Naive thymus-derived CD4-positive, alpha-beta T cell (primary cell): ENCODE data around the gene SLC38A3. TPM values are rescaled to one million over a fixed set of nuclear protein-coding genes. Genes with fewer than 3 reads are reported as not detected.

Experiments used
- ATAC-seq: fragments of 150-1000 bp; cut with Tn5 transposase; 2 replicates; pipeline ENCODE4 v1.10.0; 2021; ENCODE audit warnings: mild to moderate bottlenecking, moderate library complexity
- CTCF ChIA-PET: fragments of 350-600 bp; sonication (Branson Sonifier 250); formaldehyde crosslinking; loops from one replicate; lab custom pipeline; 2021; ENCODE audit warnings: antibody characterized with exemption; lab: Charles Lee
- POLR2A ChIA-PET: fragments of 350-600 bp; sonication (Branson Sonifier 250); formaldehyde crosslinking; loops from one replicate; lab custom pipeline; 2021; ENCODE audit warnings: antibody characterized with exemption, inconsistent platforms; lab: Charles Lee
- DNase-seq, 9 donors: peaks; one replicate each; pipeline versions ENCODE4 v3.0.0 to v3.0.0-alpha.2; 2020 to 2022; ENCODE audit warnings: mixed read lengths in 1 of 9
- H3K27ac ChIP-seq: one replicate; pipeline ENCODE4 v1.7.0; 2013; ENCODE audit warnings: mild to moderate bottlenecking, low read depth, low read length, moderate library complexity
- H3K27me3 ChIP-seq, 2 donors: one replicate each; pipeline ENCODE4 v1.7.0; 2013; ENCODE audit warnings: low read length in 2 of 2, mild to moderate bottlenecking in 2 of 2, moderate library complexity in 2 of 2; ENCODE audit not compliant: control insufficient read depth in 2 of 2, insufficient read depth in 2 of 2
- H3K36me3 ChIP-seq, 3 experiments: 1 replicate in 2 of 3; 2 replicates in 1 of 3; pipeline ENCODE4 v1.7.0; 2013; ENCODE audit warnings: low read length in 3 of 3, mild to moderate bottlenecking in 3 of 3, moderate library complexity in 1 of 3; ENCODE audit not compliant: insufficient read depth in 3 of 3, control insufficient read depth in 2 of 3
- H3K4me1 ChIP-seq, 2 donors: one replicate each; pipeline ENCODE4 v1.7.0; 2013; ENCODE audit warnings: low read length in 2 of 2, mild to moderate bottlenecking in 2 of 2, moderate library complexity in 1 of 2; ENCODE audit not compliant: control insufficient read depth in 2 of 2, insufficient read depth in 2 of 2
- H3K4me3 ChIP-seq: 2 replicates; pipeline ENCODE4 v1.7.0; 2013; ENCODE audit warnings: mild to moderate bottlenecking, low read length
- H3K9me3 ChIP-seq, 3 experiments: 1 replicate in 2 of 3; 2 replicates in 1 of 3; pipeline ENCODE4 v1.7.0; 2013; ENCODE audit warnings: low read length in 3 of 3; ENCODE audit not compliant: control insufficient read depth in 2 of 3
- H3K27ac Mint-ChIP-seq, 9 donors: one replicate each; pipeline ENCODE4 v1.8.0; 2020 to 2022; ENCODE audit warnings: mixed read lengths in 9 of 9, mild to moderate bottlenecking in 8 of 9, moderate library complexity in 5 of 9, inconsistent platforms in 2 of 9
- H3K27me3 Mint-ChIP-seq, 5 donors: one replicate each; pipeline ENCODE4 v1.8.0; 2021 to 2022; ENCODE audit warnings: mixed read lengths in 5 of 5, mild to moderate bottlenecking in 1 of 5
- H3K36me3 Mint-ChIP-seq, 5 donors: one replicate each; pipeline ENCODE4 v1.8.0; 2020 to 2022; ENCODE audit warnings: mixed read lengths in 5 of 5, mild to moderate bottlenecking in 3 of 5, inconsistent platforms in 1 of 5
- H3K4me1 Mint-ChIP-seq, 7 donors: one replicate each; pipeline ENCODE4 v1.8.0; 2020 to 2022; ENCODE audit warnings: mixed read lengths in 7 of 7, mild to moderate bottlenecking in 3 of 7, inconsistent platforms in 1 of 7
- H3K4me3 Mint-ChIP-seq, 10 donors: one replicate each; pipeline ENCODE4 v1.8.0; 2020 to 2022; ENCODE audit warnings: mild to moderate bottlenecking in 10 of 10, mixed read lengths in 10 of 10, moderate library complexity in 6 of 10, inconsistent platforms in 2 of 10
- H3K9me3 Mint-ChIP-seq, 11 donors: one replicate each; pipeline ENCODE4 v1.8.0; 2020 to 2022; ENCODE audit warnings: mixed read lengths in 11 of 11, mild to moderate bottlenecking in 4 of 11, inconsistent platforms in 1 of 11, moderate library complexity in 1 of 11
- intact Hi-C, 2 donors: fragments of 100-400 bp; cut with micrococcal nuclease; formaldehyde crosslinking; loops; one replicate each; pipeline ENCODE4 v1.15.1; 2023
- polyA plus RNA-seq, 2 donors: library from polyadenylated mRNA; unstranded; fragments of 300-500 nt; fragmentation: Illumina TruSeq; gene quantifications; one replicate each; pipeline ENCODE4 v1.2.3, GENCODE V29; 2021
- total RNA-seq, 6 experiments: library from RNA in 5 of 6; stranded (reverse) in 5 of 6; gene quantifications; 1 replicate in 5 of 6; 2 replicates in 1 of 6; pipeline ENCODE4 v1.2.3 and lab custom pipeline; 2021 to 2026

SLC38A3 gene
- 1 to 10 TPM in 1 of 5 experiments, not detected in 4; 1.8 TPM for total RNA-seq
- not detected for polyA plus RNA-seq
- 0.54 reads per million for total RNA-seq (lab: John Stamatoyannopoulos, UW)

DNA sequence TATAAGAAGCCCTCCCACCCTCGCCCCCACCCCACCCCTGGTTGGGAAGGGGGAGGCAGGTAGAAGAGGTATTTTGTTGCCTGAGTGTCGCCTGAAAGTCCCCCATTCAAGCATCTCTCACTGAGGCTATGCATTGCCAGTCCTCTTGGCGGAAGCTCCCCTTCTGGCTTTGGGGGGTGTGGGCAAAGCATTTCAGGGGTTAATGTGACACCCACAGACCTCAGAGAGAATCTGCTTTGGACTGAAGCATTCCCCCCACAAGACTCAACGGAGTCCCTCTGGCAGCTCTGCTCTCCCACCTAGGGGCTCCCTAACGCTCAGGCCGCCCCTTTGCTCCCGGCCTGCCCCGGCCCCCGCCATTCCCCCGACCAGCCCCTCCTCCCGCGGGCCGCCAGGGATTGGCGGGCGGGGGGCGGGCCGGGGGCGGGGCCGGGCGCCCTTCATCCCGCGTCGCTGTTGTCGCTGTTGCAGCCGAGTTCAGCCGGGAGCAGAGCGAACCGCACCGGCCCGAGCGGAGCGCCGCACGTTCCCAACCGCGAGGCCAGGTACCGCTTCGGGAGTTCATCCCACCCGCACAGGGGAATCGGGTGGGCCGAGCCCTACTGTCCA lies at the start of gene SLC38A3:
Gene SLC38A3, plus strand, starts transcription at position 468 of the 609 bp plus-strand sequence. CDS start 8,929 bp downstream, outside the sequence.
- H3K27me3 ChIP-seq = peaks cover 0 to 14% of the 10 kb centered on the region in 2 donors
- DNase-seq = peak in 4 of 9 donors; percentile 4 to 23 (median 20)
- no peak within 1 kb of the TSS for H3K27ac Mint-ChIP-seq

DNA sequence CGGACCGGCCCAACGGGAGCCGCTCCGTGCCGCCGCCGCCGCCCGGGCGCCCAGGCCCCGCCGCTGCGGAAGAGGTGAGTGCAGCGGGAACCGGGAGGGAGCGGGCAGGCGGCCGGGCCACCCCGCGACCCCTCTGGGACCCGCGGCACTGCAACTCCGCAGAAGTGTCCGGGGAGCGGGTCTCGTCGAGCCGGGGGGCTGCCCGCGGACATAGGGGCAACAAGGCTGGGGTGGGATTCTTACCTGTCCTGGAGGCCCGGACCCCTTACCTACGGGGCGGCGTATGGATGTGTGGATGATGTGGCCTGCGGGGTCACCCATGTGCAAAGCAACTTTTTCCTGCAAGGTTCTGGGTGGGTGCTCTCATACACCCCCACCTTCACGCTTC lies 49.6 kb upstream of the SLC38A3 start:
- peaks cover 11 to 20% (median 14%) of the 10 kb centered on the region in 7 donors for H3K4me1 Mint-ChIP-seq
- H3K9me3 Mint-ChIP-seq = peaks cover 0 to 1% (median 0%) of the 10 kb centered on the region in 11 donors
- H3K36me3 ChIP-seq = no peaks in the 10 kb centered on the region
- ChIA-PET POLR2A (no interaction called here), CTCF (no interaction called here)
- no peak overlapping the region for H3K27ac ChIP-seq
- peaks cover 10 to 13% of the 10 kb centered on the region in 2 donors for H3K27me3 ChIP-seq
- H3K27me3 Mint-ChIP-seq = peaks cover 16 to 55% (median 28%) of the 10 kb centered on the region in 5 donors
- H3K27ac Mint-ChIP-seq = no peak overlapping the region
- intact Hi-C loops = no loop called here
- peaks cover 0 to 3% (median 0%) of the 10 kb centered on the region in 5 donors for H3K36me3 Mint-ChIP-seq
- DNase-seq (no peak), ATAC-seq (no peak)
- no peaks in the 10 kb centered on the region for H3K9me3 ChIP-seq
- H3K4me3 Mint-ChIP-seq = peak overlapping the region; percentile 69 to 88 (median 78)
- no peak overlapping the region for H3K4me3 ChIP-seq
- peaks cover 6 to 9% of the 10 kb centered on the region in 2 donors for H3K4me1 ChIP-seq

More for the DNA sequence above, at the start of gene SLC38A3:
- CTCF ChIA-PET = interaction anchor here (1.4 kb wide), 1 partner anchor 10 kb away, joined by 6 read pairs; no protein-coding TSS in a partner anchor
- peak within 1 kb of the TSS in 7 of 10 donors; percentile 32 to 70 (median 56) for H3K4me3 Mint-ChIP-seq
- intact Hi-C loops = no loop called here
- Histone ChIP-seq H3K27ac (no peak within 1 kb of the TSS), H3K4me3 (no peak within 1 kb of the TSS), H3K9me3 (no peaks in the 10 kb centered on the region), H3K36me3 (no peaks in the 10 kb centered on the region), H3K4me1 (peaks cover 0 to 6% of the 10 kb centered on the region in 2 donors)
- H3K27me3 Mint-ChIP-seq = peaks cover 37 to 58% (median 46%) of the 10 kb centered on the region in 5 donors
- peaks cover 0 to 4% (median 0%) of the 10 kb centered on the region in 7 donors for H3K4me1 Mint-ChIP-seq
- ATAC-seq = peak; percentile 53
- H3K9me3 Mint-ChIP-seq = no peaks in the 10 kb centered on the region
- POLR2A ChIA-PET = no interaction called here
- peaks cover 0 to 5% (median 0%) of the 10 kb centered on the region in 5 donors for H3K36me3 Mint-ChIP-seq

DNA sequence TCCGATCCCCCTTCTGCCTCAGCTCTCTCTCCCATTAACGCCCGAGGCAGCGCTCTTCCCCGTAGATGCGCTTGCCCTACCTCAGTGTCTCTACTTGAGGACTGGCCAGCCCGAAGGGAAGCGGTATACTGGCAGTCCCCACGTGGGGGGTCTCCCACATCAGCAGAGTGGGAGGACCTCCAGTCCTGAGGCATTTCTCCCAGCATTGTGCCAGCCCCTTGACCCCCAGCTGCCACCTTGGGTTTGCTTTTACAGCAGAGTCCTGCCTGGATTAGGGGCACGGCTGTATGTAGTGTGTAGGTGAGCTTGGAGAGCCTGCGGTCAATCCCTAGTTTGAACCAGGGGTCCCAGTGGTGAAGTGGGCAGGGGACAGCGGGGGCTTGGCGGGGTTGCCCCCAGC lies 49.2 kb upstream of the SLC38A3 start:
- DNase-seq (no peak), ATAC-seq (no peak)
- H3K27ac ChIP-seq = no peak overlapping the region
- ChIA-PET CTCF (interaction anchor here (0.6 kb wide), 1 partner anchor 525 kb away, joined by 3 read pairs; no protein-coding TSS in a partner anchor), POLR2A (no interaction called here)
- intact Hi-C loops = no loop called here
- peak overlapping the region; percentile 69 to 88 (median 78) for H3K4me3 Mint-ChIP-seq
- H3K36me3 ChIP-seq = no peaks in the 10 kb centered on the region
- H3K9me3 ChIP-seq = no peaks in the 10 kb centered on the region
- H3K27me3 ChIP-seq = peaks cover 10 to 13% of the 10 kb centered on the region in 2 donors
- peaks cover 0 to 1% (median 0%) of the 10 kb centered on the region in 11 donors for H3K9me3 Mint-ChIP-seq
- H3K27me3 Mint-ChIP-seq = peaks cover 16 to 55% (median 28%) of the 10 kb centered on the region in 5 donors
- H3K4me1 ChIP-seq = peaks cover 6 to 9% of the 10 kb centered on the region in 2 donors
- H3K36me3 Mint-ChIP-seq = peaks cover 0 to 3% (median 0%) of the 10 kb centered on the region in 5 donors
- no peak overlapping the region for H3K4me3 ChIP-seq
- H3K4me1 Mint-ChIP-seq = peaks cover 11 to 20% (median 14%) of the 10 kb centered on the region in 7 donors
- no peak overlapping the region for H3K27ac Mint-ChIP-seq

DNA sequence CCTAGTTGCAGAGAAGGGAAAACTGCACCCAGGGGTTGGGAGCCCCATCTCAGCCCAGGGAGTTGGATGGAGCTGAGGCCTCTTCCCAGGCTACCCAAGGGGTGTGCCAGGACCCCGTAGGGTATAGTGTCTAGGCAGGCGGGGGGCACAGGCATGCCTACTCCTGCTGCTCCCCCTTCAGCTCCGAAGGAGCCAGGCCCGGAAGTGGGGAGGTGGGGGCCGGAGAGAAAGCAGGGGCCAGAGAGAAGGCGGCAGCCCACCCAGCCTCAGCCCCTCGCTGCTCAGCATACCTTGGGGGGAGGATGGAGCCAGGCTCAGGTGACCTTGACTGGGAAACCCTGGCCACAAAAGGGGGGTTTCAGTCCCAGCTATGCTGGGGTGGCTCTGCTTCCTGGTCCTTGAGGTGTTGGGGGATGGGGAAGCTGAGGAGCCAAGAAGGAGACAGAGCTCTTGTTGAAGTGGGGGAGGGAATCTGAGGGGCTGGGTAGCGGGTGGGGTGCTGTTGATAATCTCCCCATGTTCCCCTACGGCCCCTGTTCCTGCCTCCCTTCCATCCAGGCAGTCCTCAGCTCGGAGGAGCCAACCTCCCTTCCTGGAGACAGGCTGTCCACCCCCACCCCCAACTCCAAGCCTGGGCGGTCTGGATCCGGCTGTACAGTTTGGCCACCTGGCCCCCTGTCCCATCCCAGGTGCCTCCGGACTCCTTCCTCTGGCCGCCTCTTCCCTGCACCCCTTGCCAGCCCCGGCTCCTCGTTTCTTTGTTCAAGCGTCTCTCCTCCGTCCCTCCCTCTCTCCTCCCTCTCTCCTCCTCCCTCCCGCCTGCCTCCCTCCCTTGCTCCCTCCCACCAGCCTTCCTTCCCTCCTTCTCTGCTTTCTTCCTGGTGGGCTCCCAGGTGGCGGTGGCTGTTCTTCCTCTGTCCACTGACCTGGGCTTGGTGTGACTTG lies 48.2 kb upstream of the SLC38A3 start:
- peaks cover 6 to 9% of the 10 kb centered on the region in 2 donors for H3K4me1 ChIP-seq
- H3K4me1 Mint-ChIP-seq = peaks cover 11 to 20% (median 14%) of the 10 kb centered on the region in 7 donors
- POLR2A ChIA-PET = no interaction called here

DNA sequence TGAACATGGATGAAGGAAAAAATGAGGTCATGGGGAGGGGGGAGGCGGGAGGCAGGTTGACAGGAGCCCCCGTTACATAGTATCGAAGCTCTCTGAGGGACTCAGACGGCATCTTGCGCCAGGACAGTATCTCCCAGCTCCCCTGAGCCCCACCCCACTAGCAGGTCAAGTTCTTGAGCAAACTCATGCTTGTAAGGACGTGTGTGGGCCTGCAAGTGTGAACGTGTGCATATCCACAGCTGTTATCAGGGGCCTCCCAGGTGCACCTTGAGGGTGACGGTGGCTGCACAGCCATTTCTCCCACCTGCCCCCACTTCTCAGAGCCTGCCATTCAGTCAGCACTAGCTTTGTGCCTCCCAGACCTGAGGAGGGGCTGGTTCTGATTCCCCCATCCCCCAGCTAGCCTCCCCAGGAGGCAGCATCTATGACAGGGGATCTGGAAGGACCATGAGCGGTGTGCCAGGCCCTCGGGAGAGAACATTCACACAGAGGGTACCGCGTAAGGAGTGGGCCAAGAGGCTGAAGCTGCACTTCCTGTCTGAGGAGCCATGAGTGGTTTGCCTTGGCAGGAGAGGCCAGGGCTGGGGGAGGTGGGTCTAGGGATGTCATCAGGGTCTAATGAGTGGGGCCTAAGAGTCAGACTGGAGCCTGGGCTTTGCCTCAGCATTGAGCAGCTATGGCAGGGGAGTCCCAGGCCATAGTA lies 47.1 kb upstream of the SLC38A3 start:
- no peaks in the 10 kb centered on the region for H3K36me3 ChIP-seq
- Mint-ChIP-seq H3K27ac (no peak overlapping the region), H3K4me1 (peaks cover 11 to 20% (median 14%) of the 10 kb centered on the region in 7 donors), H3K27me3 (peaks cover 16 to 50% (median 28%) of the 10 kb centered on the region in 5 donors), H3K4me3 (peak overlapping the region in 1 of 10 donors; percentile 16), H3K9me3 (peaks cover 0 to 1% (median 0%) of the 10 kb centered on the region in 11 donors), H3K36me3 (peaks cover 0 to 3% (median 0%) of the 10 kb centered on the region in 5 donors)
- CTCF ChIA-PET = no interaction called here
- ATAC-seq (no peak), DNase-seq (no peak)
- no peak overlapping the region for H3K27ac ChIP-seq
- POLR2A ChIA-PET = no interaction called here
- H3K4me1 ChIP-seq = peaks cover 6 to 9% of the 10 kb centered on the region in 2 donors
- peaks cover 10 to 13% of the 10 kb centered on the region in 2 donors for H3K27me3 ChIP-seq
- intact Hi-C loops = no loop called here
- H3K9me3 ChIP-seq = no peaks in the 10 kb centered on the region
- H3K4me3 ChIP-seq = no peak overlapping the region

More for the DNA sequence above, 48.2 kb upstream of the SLC38A3 start:
- peaks cover 16 to 55% (median 28%) of the 10 kb centered on the region in 5 donors for H3K27me3 Mint-ChIP-seq
- CTCF ChIA-PET = interaction anchor here (0.6 kb wide), 1 partner anchor 524 kb away, joined by 3 read pairs; no protein-coding TSS in a partner anchor
- Histone ChIP-seq H3K36me3 (no peaks in the 10 kb centered on the region), H3K27ac (no peak overlapping the region), H3K4me3 (no peak overlapping the region), H3K27me3 (peaks cover 10 to 13% of the 10 kb centered on the region in 2 donors), H3K9me3 (no peaks in the 10 kb centered on the region)
- H3K4me3 Mint-ChIP-seq = no peak overlapping the region
- peaks cover 0 to 3% (median 0%) of the 10 kb centered on the region in 5 donors for H3K36me3 Mint-ChIP-seq
- no peak for ATAC-seq
- intact Hi-C loops = no loop called here
- no peak overlapping the region for H3K27ac Mint-ChIP-seq
- DNase-seq = no peak
- peaks cover 0 to 1% (median 0%) of the 10 kb centered on the region in 11 donors for H3K9me3 Mint-ChIP-seq
